H1 (cell line): ENCODE results near the gene DIP2C. TPM values are rescaled to one million over a fixed set of nuclear protein-coding genes. Genes with fewer than 3 reads are reported as not detected.

ENCODE experiments used
- CTCF ChIA-PET: fragments of 300-600 bp; sonication (Branson Sonifier 250); formaldehyde crosslinking; loops from one replicate; lab custom pipeline; 2021; ENCODE audit not compliant: partially characterized antibody; lab: Charles Lee
- POLR2A ChIA-PET: fragments of 300-600 bp; sonication (Branson Sonifier 250); formaldehyde crosslinking; loops from one replicate; lab custom pipeline; 2021; ENCODE audit warnings: inconsistent platforms; ENCODE audit not compliant: partially characterized antibody; lab: Charles Lee
- DNase-seq, 2 experiments: peaks; one replicate each; pipeline versions ENCODE4 v3.0.0 to v3.0.0-alpha.2; 2010 to 2022; ENCODE audit warnings: low spot score in 2 of 2, low read depth in 1 of 2, mixed read lengths in 1 of 2
- FAIRE-seq: peaks from 2 replicates; lab custom pipeline; 2011; peaks lifted over from hg19 to GRCh38; lab: Jason Lieb, UNC
- H2AFZ ChIP-seq: 2 replicates; pipeline ENCODE4 v1.8.1; 2012; ENCODE audit warnings: low read length, inconsistent platforms
- H2AK5ac ChIP-seq: 2 replicates; pipeline ENCODE4 v1.6.1; 2013; ENCODE audit warnings: low read depth, low read length
- H2BK120ac ChIP-seq: replicated peaks from 2 replicates; pipeline ENCODE3; 2013; ENCODE audit warnings: low read depth, low read length, inconsistent platforms
- H2BK12ac ChIP-seq: 2 replicates; pipeline ENCODE4 v1.6.1; 2013; ENCODE audit warnings: low read depth, low read length
- H2BK15ac ChIP-seq: 2 replicates; pipeline ENCODE4 v1.6.1; 2013; ENCODE audit warnings: low read length
- H2BK20ac ChIP-seq: 2 replicates; pipeline ENCODE4 v1.6.1; 2013; ENCODE audit warnings: low read length
- H2BK5ac ChIP-seq: 2 replicates; pipeline ENCODE4 v1.6.1; 2013; ENCODE audit warnings: low read depth, low read length
- H3K14ac ChIP-seq: 2 replicates; pipeline ENCODE4 v1.6.1; 2013; ENCODE audit warnings: inconsistent platforms; ENCODE audit not compliant: insufficient read length
- H3K18ac ChIP-seq: 2 replicates; pipeline ENCODE4 v1.6.1; 2013; ENCODE audit warnings: low read length; ENCODE audit errors: extremely low read depth
- H3K23ac ChIP-seq: 2 replicates; pipeline ENCODE4 v1.6.1; 2013; ENCODE audit warnings: inconsistent platforms; ENCODE audit not compliant: insufficient read length
- H3K23me2 ChIP-seq: 2 replicates; pipeline ENCODE4 v1.6.1; 2013; ENCODE audit warnings: low read depth, low read length
- H3K27ac ChIP-seq: 2 replicates; pipeline ENCODE4 v1.6.1; 2011; ENCODE audit warnings: low read depth, low read length, inconsistent platforms
- H3K27me3 ChIP-seq, 4 experiments: replicated peaks in 1 of 4; 1 replicate in 1 of 4; 2 replicates in 3 of 4; pipeline versions ENCODE4 v1.6.1 to v1.8.1; 2011 to 2013; ENCODE audit warnings: low read length in 3 of 4, mild to moderate bottlenecking in 3 of 4, inconsistent platforms in 2 of 4, mixed read lengths in 2 of 4, moderate library complexity in 1 of 4; ENCODE audit not compliant: control insufficient read depth in 3 of 4, insufficient read depth in 3 of 4; ENCODE audit errors: extremely low read depth in 1 of 4
- H3K36me3 ChIP-seq, 4 experiments: 2 replicates each; pipeline versions ENCODE4 v1.6.1 to v1.8.1; 2011 to 2013; ENCODE audit warnings: mild to moderate bottlenecking in 4 of 4, low read length in 3 of 4, moderate library complexity in 2 of 4, control low read depth in 1 of 4, inconsistent platforms in 1 of 4; ENCODE audit not compliant: insufficient read depth in 4 of 4, control insufficient read depth in 2 of 4
- H3K4ac ChIP-seq: replicated peaks from 2 replicates; pipeline ENCODE3; 2013; ENCODE audit warnings: low read length, low read depth, mixed read lengths, inconsistent platforms; ENCODE audit not compliant: insufficient read length
- H3K4me1 ChIP-seq, 4 experiments: replicated peaks in 1 of 4; 1 replicate in 1 of 4; 2 replicates in 3 of 4; pipeline versions ENCODE4 v1.6.1 to v1.8.1; 2011 to 2013; ENCODE audit warnings: low read length in 3 of 4, inconsistent platforms in 2 of 4, mixed read lengths in 1 of 4; ENCODE audit not compliant: insufficient read depth in 4 of 4, control insufficient read depth in 3 of 4
- H3K4me2 ChIP-seq, 2 experiments: 2 replicates each; pipeline versions ENCODE4 v1.6.1 to v1.8.1; 2011 to 2013; ENCODE audit warnings: low read depth in 2 of 2, low read length in 2 of 2, control low read depth in 1 of 2, inconsistent platforms in 1 of 2, mild to moderate bottlenecking in 1 of 2; ENCODE audit not compliant: insufficient read depth in 1 of 2
- H3K4me3 ChIP-seq, 4 experiments: fragments of 200-600, 300-600 bp in 1 of 4; sonication (generic), shearing (Covaris generic), sonication (Bioruptor Twin) in 1 of 4; 2 replicates each; pipeline versions ENCODE4 v1.5.1 to v1.8.1; 2011 to 2016; ENCODE audit warnings: low read length in 4 of 4, low read depth in 3 of 4, control low read depth in 2 of 4, inconsistent platforms in 2 of 4, mild to moderate bottlenecking in 2 of 4, mixed read lengths in 1 of 4, moderate library complexity in 1 of 4; ENCODE audit not compliant: insufficient read depth in 2 of 4; ENCODE audit errors: extremely low read depth in 1 of 4
- H3K56ac ChIP-seq: replicated peaks from 2 replicates; pipeline ENCODE3; 2013; ENCODE audit warnings: low read depth, mild to moderate bottlenecking, mixed read lengths, low read length, inconsistent platforms; ENCODE audit not compliant: insufficient read length
- H3K79me1 ChIP-seq: 2 replicates; pipeline ENCODE4 v1.6.1; 2013; ENCODE audit warnings: low read depth, low read length, control low read depth
- H3K79me2 ChIP-seq, 2 experiments: 2 replicates each; pipeline versions ENCODE4 v1.6.1 to v1.8.1; 2012 to 2013; ENCODE audit warnings: low read length in 2 of 2, mild to moderate bottlenecking in 2 of 2, inconsistent platforms in 1 of 2; ENCODE audit not compliant: insufficient read depth in 2 of 2, control insufficient read depth in 1 of 2
- H3K9ac ChIP-seq, 4 experiments: replicated peaks in 1 of 4; 1 replicate in 1 of 4; 2 replicates in 3 of 4; pipeline versions ENCODE4 v1.6.1 to v1.8.1; 2011 to 2013; ENCODE audit warnings: low read depth in 3 of 4, low read length in 3 of 4, control low read depth in 2 of 4, mild to moderate bottlenecking in 2 of 4, moderate library complexity in 2 of 4, inconsistent platforms in 1 of 4; ENCODE audit errors: extremely low read depth in 1 of 4
- H3K9me3 ChIP-seq, 2 experiments: 2 replicates each; pipeline versions ENCODE4 v1.6.1 to v1.8.1; 2012 to 2013; ENCODE audit warnings: mild to moderate bottlenecking in 2 of 2, moderate library complexity in 2 of 2, control low read depth in 1 of 2, inconsistent platforms in 1 of 2, low read depth in 1 of 2, low read length in 1 of 2, mixed read lengths in 1 of 2; ENCODE audit not compliant: insufficient read depth in 2 of 2
- H4K20me1 ChIP-seq, 2 experiments: replicated peaks in 1 of 2; 2 replicates each; pipeline versions ENCODE3 to v1.8.1; 2011 to 2013; ENCODE audit warnings: inconsistent platforms in 2 of 2, low read length in 2 of 2, mild to moderate bottlenecking in 1 of 2; ENCODE audit not compliant: insufficient read depth in 2 of 2, control insufficient read depth in 1 of 2
- H4K5ac ChIP-seq: 2 replicates; pipeline ENCODE4 v1.6.1; 2013; ENCODE audit warnings: low read length, low read depth, mixed read lengths, inconsistent platforms; ENCODE audit not compliant: insufficient read length
- H4K8ac ChIP-seq: 2 replicates; pipeline ENCODE4 v1.8.0; 2013; ENCODE audit warnings: mild to moderate bottlenecking, moderate library complexity, low read length, inconsistent platforms; ENCODE audit not compliant: insufficient read depth; ENCODE audit errors: extremely low read depth
- H4K91ac ChIP-seq: replicated peaks from 2 replicates; pipeline ENCODE3; 2013; ENCODE audit warnings: low read length, mixed read lengths, inconsistent platforms; ENCODE audit not compliant: insufficient read length
- CBX5 ChIP-seq: fragments of 300-800, 300-1000 bp; sonication (generic); IDR thresholded peaks from 2 replicates; pipeline ENCODE4 v1.7.1; 2016; ENCODE audit warnings: antibody characterized with exemption, low read length, low read depth
- CTBP2 ChIP-seq: IDR thresholded peaks from 2 replicates; pipeline ENCODE4 v1.7.0; 2011; ENCODE audit warnings: borderline replicate concordance, mild to moderate bottlenecking, moderate library complexity, mixed read lengths, low read length; ENCODE audit not compliant: insufficient read depth, insufficient read length
- KDM4A ChIP-seq: IDR thresholded peaks from one replicate; pipeline ENCODE4 v1.7.1; 2012; ENCODE audit warnings: low read depth, mild to moderate bottlenecking, moderate library complexity, low read length, inconsistent platforms; ENCODE audit not compliant: severe bottlenecking
- MAFK ChIP-seq: IDR thresholded peaks from 2 replicates; pipeline ENCODE4 v1.6.1; 2012; ENCODE audit warnings: low read depth, mild to moderate bottlenecking, improper control_type of control experiment, low read length
- POLR2A ChIP-seq, 2 experiments: IDR thresholded peaks; 1 replicate in 1 of 2; 2 replicates in 1 of 2; pipeline ENCODE4 v1.6.1; 2011; ENCODE audit warnings: low read depth in 2 of 2, low read length in 2 of 2, mild to moderate bottlenecking in 2 of 2; ENCODE audit errors: control extremely low read depth in 1 of 2
- POU5F1 ChIP-seq: IDR thresholded peaks from 2 replicates; pipeline ENCODE4 v1.6.1; 2011; ENCODE audit warnings: low read depth, mild to moderate bottlenecking, low read length, moderate library complexity
- RBBP5 ChIP-seq: IDR thresholded peaks from 2 replicates; pipeline ENCODE4 v1.7.1; 2012; ENCODE audit warnings: low read depth, mild to moderate bottlenecking, inconsistent platforms, low read length, moderate library complexity, borderline replicate concordance
- RNF2 ChIP-seq: fragments of 200-900, 300-1000 bp; sonication (generic); IDR thresholded peaks from 2 replicates; pipeline ENCODE4 v1.7.1; 2016; ENCODE audit warnings: borderline replicate concordance, low read depth, mild to moderate bottlenecking, antibody characterized with exemption, low read length; ENCODE audit not compliant: poor library complexity, severe bottlenecking; ENCODE audit errors: missing control alignments
- SP4 ChIP-seq: IDR thresholded peaks from 2 replicates; pipeline ENCODE4 v1.6.1; 2012; ENCODE audit warnings: low read length, inconsistent platforms
- TCF12 ChIP-seq: IDR thresholded peaks from 2 replicates; pipeline ENCODE4 v1.6.1; 2011; ENCODE audit warnings: low read depth, mild to moderate bottlenecking, low read length
- TEAD4 ChIP-seq: IDR thresholded peaks from 2 replicates; pipeline ENCODE4 v1.6.1; 2012; ENCODE audit warnings: low read depth, low read length, inconsistent platforms, mixed read lengths
- ZNF274 ChIP-seq: IDR thresholded peaks from 2 replicates; pipeline ENCODE4 v1.7.0; 2012; ENCODE audit warnings: low read length, borderline replicate concordance; ENCODE audit errors: extremely low read depth
- WGBS, 2 experiments: shearing (Covaris generic) in 1 of 2; methylation state at CpG; one replicate each; pipeline versions ENCODE4 v1.1.6 to v1.1.7; 2013 to 2015; ENCODE audit warnings: low lambda C conversion rate in 2 of 2, mixed read lengths in 2 of 2, inconsistent platforms in 1 of 2, low coverage in 1 of 2, missing lambda C conversion rate in 1 of 2; ENCODE audit not compliant: insufficient replicate concordance in 2 of 2, insufficient coverage in 1 of 2, insufficient read length in 1 of 2; ENCODE audit errors: extremely low coverage in 1 of 2, missing lambda C conversion rate in 1 of 2; 5-methylcytosine and 5-hydroxymethylcytosine counted together
- polyA plus RNA-seq, 7 experiments: library from polyadenylated mRNA; depleted of rRNA in 3 of 7; stranded (reverse) in 5 of 7; unstranded in 2 of 7; fragments of >200 nt in 5 of 7; fragments of 200-250 nt in 2 of 7; gene quantifications; 1 replicate in 5 of 7; 2 replicates in 1 of 7; 4 replicates in 1 of 7; pipeline versions ENCODE4 v1.2.1 to v1.2.3, GENCODE V29; 2011 to 2013; ENCODE audit warnings: missing spikeins in 2 of 7, mixed read lengths in 2 of 7
- total RNA-seq: library from RNA; stranded (reverse); fragmentation: NEBNext Ultra II Directional; extraction: Animal tissue kit (Norgen Biotek cat#: 25700); gene quantifications from 2 replicates; pipeline ENCODE4 v1.2.1, GENCODE V29; 2021

DIP2C gene
- total and polyA plus RNA-seq, 2 of the 8 experiments (the other 6 are each of a cell fraction or from before 2014, with no cell fraction given) = 3.8 to 9.3 TPM

DNA sequence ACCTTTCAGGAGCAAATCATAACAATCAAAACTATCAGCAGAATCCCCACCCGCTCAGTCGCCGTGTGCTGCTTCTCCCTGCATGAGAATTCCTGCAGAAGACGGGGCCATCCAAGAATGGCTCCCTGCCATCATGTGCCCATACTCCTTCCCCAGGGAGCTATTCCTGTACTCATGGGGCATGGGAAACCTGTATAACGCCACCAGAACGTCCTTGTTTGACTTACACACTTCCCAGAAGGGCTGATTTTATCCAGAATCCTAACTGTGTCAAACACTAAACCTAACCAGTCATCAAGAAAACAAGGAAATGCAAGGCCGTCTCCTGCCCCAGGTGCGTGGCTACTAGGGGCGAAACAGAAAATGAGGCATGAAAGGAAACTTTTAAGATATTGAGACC lies 16.0 kb downstream of the DIP2C start:
- WGBS, 2 experiments = 80% methylated on average over 9 of the region's 9 CpGs; no CpG with 5 or more reads in 1 of the 2 experiments
- FAIRE-seq = no peak
- CTCF ChIA-PET = interaction anchor here (1.5 kb wide), 1 partner anchor 116 kb away, joined by 6 read pairs; no protein-coding TSS in a partner anchor

More for the DNA sequence above, 16.0 kb downstream of the DIP2C start:
- no peak overlapping the region for H2AK5ac ChIP-seq
- TF ChIP-seq TCF12 = no peak
- TF ChIP-seq RNF2 = no peak
- no peak for TF ChIP-seq CBX5
- TF ChIP-seq ZNF274 = no peak
- no peak for TF ChIP-seq MAFK
- TF ChIP-seq SP4 = no peak
- no peak for TF ChIP-seq RBBP5
- no peak for TF ChIP-seq KDM4A
- no peak for TF ChIP-seq TEAD4
- no peak for TF ChIP-seq CTBP2
- TF ChIP-seq POLR2A (IDR thresholded peaks at IDR 0.05; ENCODE audit: control extremely low read depth in 1 of 2, low read depth in 2 of 2, low read length in 2 of 2) = no peak
- no peak for TF ChIP-seq POU5F1
- TF ChIP-seq, all 59 proteins: peak for 0
- H3K4me3 ChIP-seq = no peak overlapping the region
- no peak overlapping the region for H4K5ac ChIP-seq
- POLR2A ChIA-PET = no interaction called here
- no peaks in the 10 kb centered on the region for H3K4me1 ChIP-seq
- H3K27ac ChIP-seq = no peak overlapping the region
- H3K23me2 ChIP-seq = no peaks in the 10 kb centered on the region; the same call in 1 of the 2 replicates
- no peak overlapping the region for H2BK15ac ChIP-seq
- H2BK5ac ChIP-seq = no peak overlapping the region
- no peak overlapping the region for H3K14ac ChIP-seq
- peaks cover 14% of the 10 kb centered on the region for H3K79me1 ChIP-seq
- no peak for DNase-seq
- peaks cover 0 to 4% of the 10 kb centered on the region in 2 experiments; a peak in 3 of 4 replicates for H3K9me3 ChIP-seq
- no peak overlapping the region for H4K91ac ChIP-seq
- H3K56ac ChIP-seq = no peak overlapping the region
- no peak overlapping the region for H2BK20ac ChIP-seq
- H2BK120ac ChIP-seq = no peak overlapping the region
- H2BK12ac ChIP-seq = no peak overlapping the region
- H3K27me3 ChIP-seq = no peaks in the 10 kb centered on the region
- no peak overlapping the region for H3K4me2 ChIP-seq
- no peak overlapping the region for H3K9ac ChIP-seq
- no peak overlapping the region for H3K23ac ChIP-seq
- no peak overlapping the region for H4K8ac ChIP-seq
- no peak overlapping the region for H3K18ac ChIP-seq
- H4K20me1 ChIP-seq = peaks cover 0 to 11% of the 10 kb centered on the region in 2 experiments
- H3K79me2 ChIP-seq = peaks cover 4 to 27% of the 10 kb centered on the region in 2 experiments
- H2AFZ ChIP-seq = no peak overlapping the region
- no peaks in the 10 kb centered on the region for H3K36me3 ChIP-seq
- H3K4ac ChIP-seq = no peak overlapping the region
